ENCODE results near the gene JMY.

JMY gene

DNA sequence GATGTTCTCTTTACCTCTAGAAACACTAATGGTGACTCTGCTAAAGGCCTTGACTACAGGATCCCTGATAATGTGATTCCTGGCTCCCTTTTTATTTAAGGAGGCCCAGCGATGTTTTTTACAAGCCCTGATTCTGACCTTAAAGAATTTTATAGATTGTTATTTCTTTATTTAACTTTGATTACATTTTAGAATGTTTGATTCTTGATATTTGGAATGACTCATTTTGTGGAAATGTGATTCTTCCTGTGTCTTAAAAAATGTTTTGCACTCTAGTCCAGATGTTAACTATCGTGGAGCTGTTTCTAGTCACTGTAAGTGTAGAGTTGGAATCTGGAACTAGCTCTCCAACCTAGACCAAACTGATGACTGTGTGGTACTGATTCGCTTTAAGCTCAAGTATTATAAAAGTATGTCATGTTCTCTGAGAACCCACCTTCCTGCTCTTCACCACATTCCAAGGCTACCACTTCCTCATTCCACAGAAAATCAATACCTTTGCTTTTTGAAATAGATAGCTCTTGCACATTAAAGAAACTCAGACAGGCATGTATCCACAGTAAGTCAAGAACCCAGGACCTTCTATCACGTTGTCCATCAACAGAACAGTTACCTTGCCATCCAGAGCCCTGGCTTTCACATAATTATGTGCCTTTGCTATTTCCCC lies 65.2 kb downstream of the JMY start:
- DNase-seq, result no peak

DNA sequence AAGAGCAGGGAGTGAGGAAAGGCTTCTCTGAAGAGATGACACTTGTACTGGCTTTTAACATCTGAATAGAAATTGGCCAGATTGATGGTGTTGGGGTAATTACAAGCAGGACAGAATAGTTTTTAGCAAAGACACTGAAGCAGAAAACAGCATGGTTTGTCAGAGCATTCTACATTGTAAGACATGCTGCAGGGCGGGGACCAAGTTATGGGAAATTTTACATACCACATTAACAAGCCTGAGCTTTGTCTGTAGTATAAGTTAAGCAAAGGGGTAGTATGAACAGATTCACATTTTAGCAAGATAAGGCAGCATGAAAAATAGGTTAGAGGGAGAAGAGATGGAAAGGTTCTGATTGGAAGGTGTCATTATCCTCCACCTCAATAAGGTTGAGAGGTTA lies 66.5 kb downstream of the JMY start:
- no peak for DNase-seq

DNA sequence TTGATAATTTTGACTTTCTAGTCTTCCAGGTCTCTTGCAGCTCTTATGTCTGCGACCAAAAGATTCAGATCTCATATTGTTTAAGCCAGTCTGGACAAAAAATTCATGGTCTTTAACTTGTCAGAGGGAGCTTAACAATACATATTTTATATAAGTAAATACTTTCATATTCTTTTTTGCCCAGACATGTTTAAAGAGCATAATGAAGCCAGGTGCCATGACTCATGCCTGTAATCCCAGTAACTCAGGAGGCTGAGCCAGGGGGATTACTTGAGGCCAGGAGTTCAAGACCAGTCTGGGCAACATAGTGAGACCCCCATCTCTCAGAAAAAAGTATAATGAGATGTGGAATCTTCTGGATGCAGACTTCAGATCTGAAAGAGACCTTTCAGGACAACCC lies 69.8 kb downstream of the JMY start:
- no peak for DNase-seq

DNA sequence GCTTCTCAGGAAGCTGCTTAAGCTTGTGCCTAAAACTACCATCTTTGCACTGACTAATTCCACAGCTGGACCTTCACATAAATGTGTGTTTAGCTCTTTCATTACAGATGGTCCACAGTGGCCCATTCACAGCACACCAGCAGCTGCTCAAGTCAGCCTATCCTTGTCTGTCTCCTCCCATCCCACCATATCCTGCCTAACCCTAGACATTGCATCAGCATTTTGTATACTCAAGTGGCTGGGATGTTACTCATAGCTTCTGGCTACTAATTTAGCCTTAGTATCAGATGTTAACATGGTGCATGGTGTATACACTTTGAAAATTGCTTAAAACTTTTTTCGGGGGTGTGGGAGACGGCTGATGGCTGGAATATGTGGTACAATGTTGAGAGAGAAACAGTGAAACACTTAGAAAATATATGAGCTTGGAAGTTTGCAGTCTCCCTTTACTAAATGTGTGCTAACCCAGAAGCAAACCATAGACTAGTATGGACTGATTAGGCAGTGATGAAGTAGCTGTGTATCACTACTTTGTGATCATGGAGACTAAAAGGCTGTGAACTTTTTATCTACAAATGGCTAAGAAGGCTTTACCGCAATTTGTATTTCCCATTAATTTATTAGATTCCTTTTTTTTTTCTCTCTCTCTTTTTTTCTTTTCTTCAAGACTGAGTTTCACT lies 83.1 kb downstream of the JMY start:
- DNase-seq, result no peak

DNA sequence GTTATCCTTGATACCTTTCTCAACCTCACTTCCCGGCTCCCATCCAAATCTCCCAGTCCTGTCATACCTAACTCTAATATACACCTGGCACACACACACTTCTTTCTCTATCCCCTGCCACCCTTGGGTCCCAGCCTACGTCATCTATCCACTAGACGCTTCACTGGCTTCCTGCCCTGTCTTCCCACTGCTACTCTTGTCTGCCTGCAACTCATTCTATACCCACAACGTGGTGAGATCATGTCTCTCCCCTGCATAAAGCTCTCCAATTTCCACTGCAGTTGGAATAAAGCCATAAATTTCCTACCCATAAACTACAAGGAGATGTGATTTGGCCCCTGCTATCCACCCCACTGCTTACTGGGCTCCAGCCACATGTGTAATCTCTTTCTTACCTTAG lies 93.5 kb downstream of the JMY start:
- no peak for DNase-seq

DNA sequence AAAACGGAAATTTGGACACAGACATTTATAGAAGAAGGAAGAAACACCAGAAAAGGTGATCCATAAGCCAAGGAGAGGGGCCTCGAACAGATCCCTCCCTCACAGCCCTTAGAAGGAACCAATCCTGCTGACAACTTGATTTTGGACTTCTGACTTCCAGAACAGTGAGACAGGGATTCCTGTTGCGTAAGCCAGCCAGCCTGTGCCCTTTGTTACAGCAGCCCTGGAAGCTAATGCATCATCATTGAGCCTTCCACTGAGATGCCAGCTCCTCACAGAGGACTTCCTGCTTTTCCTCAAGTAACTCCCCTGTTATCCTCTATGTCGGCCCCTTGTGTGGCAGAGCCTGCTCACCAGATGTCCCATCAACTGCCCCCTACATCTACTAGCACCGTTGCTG lies 94.1 kb downstream of the JMY start:
- DNase-seq, result no peak

DNA sequence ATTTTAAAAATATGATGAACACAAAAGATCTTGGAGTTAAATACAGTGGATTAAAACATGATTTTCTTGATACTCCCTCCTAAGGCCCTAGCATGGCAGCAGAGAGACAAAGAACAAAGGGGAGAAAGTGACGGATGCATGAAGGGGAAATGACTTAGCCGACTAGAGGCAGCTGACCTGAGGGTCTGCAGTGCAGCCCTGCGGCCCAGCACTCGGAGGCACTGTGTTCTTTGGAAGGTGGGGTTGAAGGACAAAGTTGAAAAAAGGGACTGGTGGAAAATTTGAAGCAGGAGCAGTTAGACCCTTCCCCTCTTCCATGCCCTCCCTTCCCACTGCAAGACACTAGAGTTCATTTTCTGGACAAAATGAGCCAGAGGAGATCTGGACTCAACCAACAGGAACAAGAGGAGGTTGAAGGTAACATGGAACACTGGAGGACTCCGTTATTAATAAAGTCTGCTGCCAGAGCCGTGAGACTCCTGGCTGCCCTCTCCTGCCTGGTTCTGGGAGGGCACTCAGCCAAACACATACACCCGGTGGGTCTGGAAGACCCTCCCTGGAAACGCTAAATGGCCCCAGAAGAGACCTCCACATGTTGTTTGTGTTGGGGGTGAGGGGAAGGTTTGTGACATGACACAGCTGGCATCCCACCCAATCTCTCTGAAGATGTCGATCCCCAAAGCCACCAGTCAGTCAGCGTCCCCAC lies 98.1 kb downstream of the JMY start:
- DNase-seq, result no peak

DNA sequence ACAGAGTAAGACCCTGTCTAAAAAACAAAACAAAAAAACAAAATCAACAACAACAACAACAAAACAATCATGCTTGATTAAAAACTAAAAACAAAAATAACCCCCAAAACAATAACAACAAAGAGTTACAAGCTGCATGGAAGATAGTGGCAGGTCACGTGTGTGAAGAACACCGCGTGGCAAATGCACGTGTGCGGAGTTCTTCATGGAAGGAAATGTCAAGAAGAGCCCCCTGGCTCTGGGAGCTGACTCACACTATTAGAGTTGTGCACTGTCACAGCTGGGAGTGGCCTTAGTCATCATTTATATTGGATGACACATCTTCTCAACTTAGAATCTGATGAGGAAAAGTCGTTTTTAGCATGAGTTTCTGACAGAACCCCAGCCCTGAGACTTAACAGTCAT lies 110.5 kb downstream of the JMY start:
- DNase-seq, result no peak

DNA sequence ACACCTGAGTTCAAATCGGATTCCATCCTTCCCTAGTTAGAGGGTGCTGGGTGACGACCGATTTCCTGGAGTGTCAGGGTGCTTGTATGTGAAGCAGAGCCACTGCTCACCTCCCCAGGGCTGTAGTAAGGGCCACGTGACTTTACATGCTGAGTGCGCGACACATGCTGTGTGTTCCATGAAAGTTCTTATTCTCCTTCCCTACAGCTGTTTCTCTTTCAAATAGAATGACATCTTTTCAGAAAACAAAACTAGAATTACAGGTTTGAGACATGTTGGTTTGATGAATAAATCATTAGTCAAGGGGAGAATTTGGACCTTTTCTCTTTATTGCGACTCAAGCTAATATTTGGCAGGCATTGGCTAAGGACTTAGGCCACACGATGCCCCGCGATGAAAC lies 113.1 kb downstream of the JMY start:
- DNase-seq, result no peak

DNA sequence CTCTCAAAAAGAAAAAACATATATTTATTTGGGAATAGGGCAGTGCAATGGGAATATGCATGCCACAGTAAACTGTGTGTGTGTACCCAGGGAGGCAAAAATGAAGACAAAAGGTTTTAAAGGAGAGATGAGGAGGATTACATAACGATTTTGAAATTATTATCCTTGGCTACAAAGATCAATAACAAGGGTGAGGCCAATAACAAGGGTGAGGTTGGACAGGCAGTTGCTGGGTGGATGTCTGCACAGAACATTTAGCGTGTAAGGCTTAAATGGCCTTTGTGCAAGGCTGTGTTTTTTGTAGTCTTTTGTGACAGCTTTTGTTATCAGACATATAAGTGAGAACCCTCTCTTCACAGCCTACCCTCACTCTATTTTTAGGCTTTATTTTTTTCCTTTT lies 114.0 kb downstream of the JMY start:
- no peak for DNase-seq

DNA sequence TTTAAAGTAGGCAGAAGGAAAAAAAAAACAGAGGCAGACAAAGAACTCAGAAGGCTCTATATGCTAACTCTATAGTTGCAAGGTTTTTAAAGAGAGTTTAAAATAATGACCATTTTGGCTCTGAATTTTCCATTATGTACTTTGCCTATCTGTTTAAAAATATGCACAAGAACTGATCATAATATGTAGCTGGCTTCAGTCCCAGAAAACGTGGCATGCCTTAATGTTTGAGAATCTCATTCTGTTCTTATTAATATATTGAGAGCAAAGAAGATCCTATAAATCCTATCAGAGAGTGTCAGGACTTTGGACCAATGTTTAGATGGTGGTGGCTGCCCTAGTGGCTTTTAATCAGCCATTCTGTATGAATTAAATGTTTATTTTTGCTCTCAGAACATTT lies 121.5 kb downstream of the JMY start:
- no peak for DNase-seq
